C4-2B (cell line): ENCODE measurements around the gene ALDH1A3.

Experiments used
- ZFX ChIP-seq: fragments of 450-650 bp; IDR thresholded peaks from 2 replicates; pipeline ENCODE4 v1.6.1; 2017
- TF ChIP-seq, protein P1 (sequence below): fragments of 450-650 bp; conservative IDR thresholded peaks from 2 replicates; pipeline ENCODE4 v1.5.1; 2017; ENCODE audit warnings: mild to moderate bottlenecking

DNA sequence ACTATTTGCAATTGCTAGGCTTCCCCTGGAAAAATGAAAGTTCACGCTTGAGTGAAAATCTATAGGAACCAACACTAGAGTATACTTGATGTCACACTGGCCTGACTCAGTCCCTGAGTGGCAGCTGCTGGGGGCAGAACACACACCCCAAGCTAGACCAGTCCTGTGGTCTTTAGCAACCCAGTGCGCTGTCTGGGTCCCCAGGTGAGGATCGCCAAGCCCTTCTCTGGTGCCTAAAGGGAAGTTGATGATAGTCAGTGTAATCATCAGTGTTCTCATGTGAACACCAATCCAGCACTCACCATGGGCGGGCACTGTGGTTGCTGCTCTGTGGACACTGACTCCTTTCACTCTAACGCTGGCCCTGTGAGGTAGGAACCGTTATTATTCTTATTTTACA lies 11.2 kb downstream of the ALDH1A3 start:
- TF ChIP-seq, protein P1, sequence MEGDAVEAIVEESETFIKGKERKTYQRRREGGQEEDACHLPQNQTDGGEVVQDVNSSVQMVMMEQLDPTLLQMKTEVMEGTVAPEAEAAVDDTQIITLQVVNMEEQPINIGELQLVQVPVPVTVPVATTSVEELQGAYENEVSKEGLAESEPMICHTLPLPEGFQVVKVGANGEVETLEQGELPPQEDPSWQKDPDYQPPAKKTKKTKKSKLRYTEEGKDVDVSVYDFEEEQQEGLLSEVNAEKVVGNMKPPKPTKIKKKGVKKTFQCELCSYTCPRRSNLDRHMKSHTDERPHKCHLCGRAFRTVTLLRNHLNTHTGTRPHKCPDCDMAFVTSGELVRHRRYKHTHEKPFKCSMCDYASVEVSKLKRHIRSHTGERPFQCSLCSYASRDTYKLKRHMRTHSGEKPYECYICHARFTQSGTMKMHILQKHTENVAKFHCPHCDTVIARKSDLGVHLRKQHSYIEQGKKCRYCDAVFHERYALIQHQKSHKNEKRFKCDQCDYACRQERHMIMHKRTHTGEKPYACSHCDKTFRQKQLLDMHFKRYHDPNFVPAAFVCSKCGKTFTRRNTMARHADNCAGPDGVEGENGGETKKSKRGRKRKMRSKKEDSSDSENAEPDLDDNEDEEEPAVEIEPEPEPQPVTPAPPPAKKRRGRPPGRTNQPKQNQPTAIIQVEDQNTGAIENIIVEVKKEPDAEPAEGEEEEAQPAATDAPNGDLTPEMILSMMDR: no peak
- no peak for TF ChIP-seq ZFX
